SK-N-DZ (cell line): ENCODE data around the gene ACTR10.

ENCODE experiments used
- DNase-seq: peaks from one replicate; pipeline ENCODE4 v3.0.0-alpha.2; 2015; ENCODE audit warnings: low spot score
- small RNA-seq, 2 experiments: library from RNA; depleted of rRNA; stranded (forward); fragments of <200 nt; gene quantifications; one replicate each; pipeline ENCODE3, GENCODE V24; 2014

ACTR10 gene

DNA sequence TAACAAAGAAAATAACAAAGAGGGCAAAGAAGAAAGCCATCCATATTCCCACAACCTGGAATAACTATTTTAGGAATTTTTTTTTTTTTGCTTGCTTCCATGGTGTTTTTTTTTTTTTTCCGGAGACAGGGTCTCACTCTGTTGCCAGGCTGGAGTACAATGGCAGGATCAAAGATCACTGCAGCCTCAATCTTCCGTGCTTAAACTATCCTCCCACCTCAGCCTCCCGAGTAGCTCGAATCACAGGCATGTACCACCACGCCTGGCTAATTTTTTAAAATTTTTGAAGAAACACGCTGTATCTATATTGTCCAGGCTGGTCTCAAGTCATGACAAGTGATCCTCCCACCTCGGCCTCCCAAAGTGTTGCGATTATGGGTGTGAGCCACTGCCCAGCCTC, 78.2 kb downstream of the ACTR10 start:
- no peak for DNase-seq

DNA sequence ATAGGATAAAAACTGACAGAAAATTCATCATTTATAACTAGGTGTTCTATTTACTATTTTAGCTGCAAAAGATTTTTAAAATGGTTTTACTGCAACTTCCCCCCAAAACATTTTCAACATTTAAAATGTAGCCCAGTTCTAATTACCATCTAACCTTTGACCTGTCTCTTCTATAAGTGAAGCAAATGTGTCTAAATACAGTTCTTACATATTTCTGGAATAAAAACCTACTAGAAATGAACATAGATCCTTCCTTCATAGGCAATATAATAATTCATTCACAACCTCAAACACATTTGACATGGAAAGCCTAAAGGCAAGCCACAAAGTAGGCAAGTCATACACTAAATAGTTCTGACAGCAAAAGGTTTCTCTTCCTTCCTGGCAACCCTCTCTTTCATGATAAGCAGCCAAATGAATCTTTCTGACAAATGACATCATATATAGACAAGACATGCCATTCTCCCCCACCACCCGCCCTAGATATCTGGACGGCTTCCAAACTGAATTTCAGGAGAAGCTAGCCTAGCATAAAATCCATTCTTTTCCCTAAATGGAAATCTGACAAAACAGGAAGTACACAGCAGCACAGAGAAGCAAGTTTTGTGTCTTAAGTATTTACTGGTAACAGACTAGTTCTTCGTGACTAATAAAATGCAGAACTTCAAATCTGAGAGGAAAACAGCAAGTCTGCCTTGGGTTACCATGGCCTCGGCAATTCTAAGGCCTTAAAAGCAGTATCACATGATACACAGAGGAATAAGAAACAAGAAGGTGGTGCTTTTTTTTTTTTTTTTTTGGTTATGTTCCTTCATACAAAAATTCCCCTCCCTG, 81.2 kb downstream of the ACTR10 start:
- no peak for DNase-seq

DNA sequence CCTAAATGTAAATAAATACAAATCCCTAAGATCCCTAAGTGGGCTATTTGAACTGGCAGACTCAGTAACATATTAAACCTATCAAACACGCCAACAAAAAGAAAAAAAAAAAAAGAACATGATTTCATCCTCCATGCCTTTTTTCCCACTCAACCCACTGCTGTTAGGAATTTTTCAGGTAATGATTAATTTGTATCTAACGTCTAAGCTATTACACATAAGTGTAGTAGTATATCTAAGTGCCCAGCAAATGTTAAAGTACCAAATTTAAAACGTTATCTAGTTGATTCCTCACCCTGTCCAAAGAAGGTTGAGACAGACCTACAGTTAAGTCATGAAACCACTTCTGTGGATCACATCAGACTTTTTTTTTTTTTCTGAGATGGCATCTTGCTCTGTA, 82.0 kb downstream of the ACTR10 start:
- no peak for DNase-seq

GRCh38 chr14:58282925-58283593, 83.1 kb downstream of the ACTR10 start:
- DNase-seq = no peak

DNA sequence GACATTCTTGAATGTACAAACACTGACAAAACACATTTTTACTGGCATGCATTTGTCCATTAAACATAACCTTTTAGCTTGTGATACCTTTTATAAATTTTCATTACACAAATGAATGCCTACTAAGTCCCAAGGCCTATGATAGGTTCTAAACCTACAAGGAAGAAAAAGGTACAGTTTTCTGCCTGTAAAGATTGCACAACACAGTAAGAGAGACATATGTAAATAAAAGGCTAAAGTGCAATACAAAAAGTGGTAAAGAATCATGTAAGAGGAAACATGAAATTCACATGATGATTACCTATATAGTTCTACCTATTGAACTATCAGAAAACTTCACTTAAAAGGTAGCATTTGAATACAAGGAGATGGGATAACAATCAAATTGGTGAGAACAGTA, 83.8 kb downstream of the ACTR10 start:
- DNase-seq = no peak

GRCh38 chr14:58285132-58285531, 85.2 kb downstream of the ACTR10 start:
- no peak for DNase-seq

Small RNA genes lying within 50 kb of the gene (small RNA-seq; reads per million reads assigned to genes)
- gene RN7SL598P = 0 to 0.09 reads per million in 2 experiments
